ENCODE measurements around the gene RABGAP1L.
"Not testable (repeated sequence)": the region's sequence is repeated elsewhere in the genome, so short reads cannot be mapped to it uniquely, and the experiment has no call there.

The RABGAP1L gene

GRCh38 chr1:174894117-174894762 lies 734.9 kb downstream of the RABGAP1L start:
- DNase-seq (ENCODE audit: low read depth, low spot score): no peak
- no peak for TF ChIP-seq CTCF (IDR thresholded peaks at IDR 0.05; ENCODE audit: insufficient read depth, low read length, missing control alignments)
- no peak overlapping the region for H3K4me3 ChIP-seq (ENCODE audit: low read depth, low read length)
- POLR2A ChIA-PET: no interaction called here
- CTCF ChIA-PET: no interaction called here

DNA sequence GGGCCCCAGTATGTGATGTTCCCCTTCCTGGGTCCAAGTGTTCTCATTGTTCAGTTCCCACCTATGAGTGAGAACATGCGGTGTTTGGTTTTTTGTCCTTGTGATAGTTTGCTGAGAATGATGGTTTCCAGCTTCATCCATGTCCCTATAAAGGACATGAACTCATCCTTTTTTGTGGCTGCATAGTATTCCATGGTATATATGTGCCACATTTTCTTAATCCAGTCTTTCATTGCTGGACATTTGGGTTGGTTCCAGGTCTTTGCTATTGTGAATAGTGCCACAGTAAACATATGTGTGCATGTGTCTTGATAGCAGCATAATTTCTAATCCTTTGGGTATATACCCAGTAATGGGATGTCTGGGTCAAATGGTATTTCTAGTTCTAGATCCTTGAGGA lies 736.3 kb downstream of the RABGAP1L start:
- POLR2A ChIA-PET; H3K4me3 ChIP-seq (ENCODE audit: low read depth, low read length); DNase-seq (ENCODE audit: low read depth, low spot score); CTCF ChIA-PET: not testable (repeated sequence)

- ChIA-PET CTCF (no interaction called here), POLR2A (no interaction called here)
- TF ChIP-seq CTCF (IDR thresholded peaks at IDR 0.05; ENCODE audit: insufficient read depth, low read length, missing control alignments): no peak
- no peak for DNase-seq (ENCODE audit: low read depth, low spot score)
- H3K4me3 ChIP-seq (ENCODE audit: low read depth, low read length): no peak overlapping the region
Measured at GRCh38 chr1:174898102-174898797, 738.9 kb downstream of the RABGAP1L start.

GRCh38 chr1:174900317-174900716 lies 741.0 kb downstream of the RABGAP1L start:
- DNase-seq (ENCODE audit: low read depth, low spot score): no peak
- ChIA-PET CTCF (no interaction called here), POLR2A (no interaction called here)
- no peak overlapping the region for H3K4me3 ChIP-seq (ENCODE audit: low read depth, low read length)
- TF ChIP-seq CTCF (IDR thresholded peaks at IDR 0.05; ENCODE audit: insufficient read depth, low read length, missing control alignments): no peak

GRCh38 chr1:174902531-174903099 lies 743.3 kb downstream of the RABGAP1L start:
- TF ChIP-seq CTCF (IDR thresholded peaks at IDR 0.05; ENCODE audit: insufficient read depth, low read length, missing control alignments): no peak
- ChIA-PET POLR2A (no interaction called here), CTCF (no interaction called here)
- no peak for DNase-seq (ENCODE audit: low read depth, low spot score)
- H3K4me3 ChIP-seq (ENCODE audit: low read depth, low read length): no peak overlapping the region

GRCh38 chr1:174911606-174912005 lies 752.3 kb downstream of the RABGAP1L start:
- no peak for DNase-seq (ENCODE audit: low read depth, low spot score)
- TF ChIP-seq CTCF (IDR thresholded peaks at IDR 0.05; ENCODE audit: insufficient read depth, low read length, missing control alignments): no peak
- H3K4me3 ChIP-seq (ENCODE audit: low read depth, low read length): no peak overlapping the region
- ChIA-PET POLR2A (interaction anchor here (0.6 kb wide), 1 partner anchor 1426 kb away, joined by 3 read pairs; no protein-coding TSS in a partner anchor), CTCF (no interaction called here)
